GM23338 (cell line): Measurements from ENCODE around the gene EBF4.

ENCODE experiments used
- CTCF ChIP-seq, 2 experiments: fragments of 200-600 bp in 1 of 2; sonication (generic) in 1 of 2; conservative IDR thresholded peaks; 2 replicates each; pipeline versions ENCODE4 v1.5.1 to v1.6.1; 2016 to 2017; ENCODE audit warnings: antibody characterized with exemption in 2 of 2, low read depth in 2 of 2, mild to moderate bottlenecking in 2 of 2, moderate library complexity in 1 of 2
- EZH2phosphoT487 ChIP-seq: fragments of 200-600 bp; sonication (generic); IDR thresholded peaks from one replicate; pipeline ENCODE4 v1.8.1; 2018; ENCODE audit warnings: antibody characterized with exemption; ENCODE audit not compliant: unreplicated experiment
- POLR2AphosphoS5 ChIP-seq: IDR thresholded peaks from 2 replicates; pipeline ENCODE4 v1.6.1; 2016; ENCODE audit warnings: antibody characterized with exemption, low read depth
- REST ChIP-seq: IDR thresholded peaks from one replicate; pipeline ENCODE4 v1.6.1; 2018; ENCODE audit warnings: antibody characterized with exemption; ENCODE audit not compliant: unreplicated experiment
- STAT1 ChIP-seq: IDR thresholded peaks from one replicate; pipeline ENCODE4 v1.6.1; 2016; ENCODE audit warnings: antibody characterized with exemption; ENCODE audit not compliant: unreplicated experiment
- ZNF331 ChIP-seq: fragments of 250-450 bp; sonication (Bioruptor Pico); IDR thresholded peaks from 2 replicates; pipeline ENCODE4 v1.5.0; 2020; ENCODE audit warnings: low read depth, mild to moderate bottlenecking, moderate library complexity

- TF ChIP-seq CTCF (conservative IDR thresholded peaks at IDR 0.05; ENCODE audit: low read depth in 2 of 2) (no peak), REST (no peak), POLR2AphosphoS5 (no peak; the same call in 1 of the 2 replicates), EZH2phosphoT487 (no peak), STAT1 (no peak), ZNF331 (CRISPR knock-in tag) (no peak)
These were observed 37.1 kb upstream of the EBF4 start for GRCh38 chr20:2655331-2656116.
